ENCODE measurements around the gene ZNRF2.
"Not testable (repeated sequence)": the region's sequence is repeated elsewhere in the genome, so short reads cannot be mapped to it uniquely, and the experiment has no call there.

Gene ZNRF2

DNA sequence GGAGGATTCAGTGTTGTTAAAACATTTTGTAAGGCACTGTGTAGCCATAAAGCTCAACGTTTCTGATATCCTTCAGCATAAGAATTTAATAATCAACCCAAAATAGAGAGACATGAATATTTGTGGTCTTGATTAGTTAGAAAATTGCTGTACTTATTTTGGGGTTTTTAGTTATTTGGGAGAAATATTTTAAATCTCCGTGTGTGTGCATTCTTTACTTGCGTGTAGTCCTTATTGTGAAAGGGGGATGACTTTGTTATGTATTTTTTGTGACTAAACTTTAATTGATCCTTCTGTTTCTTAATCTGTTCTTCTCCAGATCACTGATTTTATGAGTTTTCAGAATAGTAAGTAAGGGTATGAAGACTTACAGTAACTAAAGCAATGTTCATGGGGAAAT is 81.2 kb downstream of the ZNRF2 start:
- peak; percentile 0 for DNase-seq

DNA sequence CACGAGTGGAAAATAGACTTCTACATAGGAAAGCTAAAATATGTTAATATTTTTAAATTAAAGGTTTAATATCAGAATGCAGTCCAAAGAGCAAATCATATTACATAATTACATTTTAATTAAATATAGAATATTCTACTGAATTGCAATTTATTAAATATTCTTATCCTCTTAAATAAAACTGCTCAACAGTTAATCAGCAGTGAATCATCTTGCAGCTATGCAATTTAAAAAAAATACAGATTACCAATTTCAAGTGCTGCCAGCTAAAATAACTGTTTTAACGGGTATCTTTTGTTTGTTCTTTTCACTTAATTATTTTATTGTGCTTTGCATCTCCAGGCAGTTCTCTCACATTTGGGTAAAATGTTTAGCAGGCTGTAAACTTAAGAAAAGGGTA is 82.2 kb downstream of the ZNRF2 start:
- peak; percentile 12 for DNase-seq

- DNase-seq: peak; percentile 0
These were observed 83.2 kb downstream of the ZNRF2 start for GRCh38 chr7:30367561-30367960.

GRCh38 chr7:30369879-30370278 is 85.5 kb downstream of the ZNRF2 start:
- peak; percentile 1 for DNase-seq

GRCh38 chr7:30371321-30371720 is 86.9 kb downstream of the ZNRF2 start:
- DNase-seq: no peak

- DNase-seq: no peak
These were observed 93.9 kb downstream of the ZNRF2 start for GRCh38 chr7:30378275-30378674.

DNA sequence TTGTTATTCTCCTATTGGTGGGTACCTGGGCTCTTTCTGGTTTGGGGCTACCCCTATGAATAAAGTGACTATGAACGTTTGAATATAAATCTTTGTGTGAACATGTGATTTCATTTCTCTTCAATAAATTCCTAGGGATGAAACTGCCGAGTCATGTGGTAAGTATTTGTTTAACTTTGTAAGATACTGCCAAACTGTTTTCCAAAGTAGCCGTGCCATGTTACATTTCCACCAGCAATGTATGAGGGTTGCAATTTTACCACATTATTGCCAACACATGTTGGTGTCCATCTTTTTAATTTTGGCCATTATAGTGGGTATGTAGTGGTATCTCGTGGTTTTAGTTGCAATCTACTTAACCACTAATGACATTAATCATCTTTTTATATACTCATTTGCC is 94.7 kb downstream of the ZNRF2 start:
- no peak for DNase-seq

DNA sequence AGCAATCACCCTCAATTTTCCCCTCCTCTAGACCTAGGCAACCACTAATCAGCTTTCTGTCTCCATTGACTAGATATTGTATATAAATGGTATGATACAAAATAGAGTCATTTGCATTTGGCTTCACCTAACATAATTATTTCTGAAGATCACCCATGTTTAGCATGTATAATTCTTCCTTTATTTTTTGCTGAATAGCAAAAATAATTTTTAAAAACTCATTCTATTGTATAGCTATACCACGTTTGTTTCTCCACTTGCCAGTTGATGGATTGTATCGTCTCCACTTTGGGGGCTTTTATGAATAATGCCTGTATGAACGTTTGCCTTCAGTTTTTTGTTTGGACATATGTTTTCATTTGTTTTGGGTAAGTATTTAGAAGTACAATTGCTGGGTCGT is 95.3 kb downstream of the ZNRF2 start:
- DNase-seq: no peak

- no peak for DNase-seq
These were observed 95.9 kb downstream of the ZNRF2 start for GRCh38 chr7:30380294-30380693.

DNA sequence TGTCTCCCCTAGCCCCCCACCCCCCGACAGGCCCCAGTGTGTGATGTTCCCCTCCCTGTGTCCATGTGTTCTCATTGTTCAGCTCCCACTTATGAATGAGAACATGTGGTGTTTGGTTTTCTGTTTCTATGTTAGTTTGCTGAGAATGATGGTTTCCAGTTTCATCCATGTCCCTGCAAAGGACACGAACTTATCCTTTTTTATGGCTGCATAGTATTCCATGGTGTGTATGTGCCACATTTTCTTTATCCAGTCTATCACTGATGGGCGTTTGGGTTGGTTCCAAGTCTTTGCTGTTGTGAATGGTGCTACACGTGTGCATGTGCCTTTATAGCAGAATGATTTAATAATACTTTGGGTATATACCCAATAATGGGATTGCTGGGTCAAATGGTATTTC is 96.4 kb downstream of the ZNRF2 start:
- not testable (repeated sequence) for DNase-seq

GRCh38 chr7:30382607-30383006 is 98.2 kb downstream of the ZNRF2 start:
- no peak for DNase-seq

GRCh38 chr7:30389791-30390190 is 105.4 kb downstream of the ZNRF2 start:
- no peak for DNase-seq

GRCh38 chr7:30390736-30391636 is 106.6 kb downstream of the ZNRF2 start:
- no peak for DNase-seq

DNA sequence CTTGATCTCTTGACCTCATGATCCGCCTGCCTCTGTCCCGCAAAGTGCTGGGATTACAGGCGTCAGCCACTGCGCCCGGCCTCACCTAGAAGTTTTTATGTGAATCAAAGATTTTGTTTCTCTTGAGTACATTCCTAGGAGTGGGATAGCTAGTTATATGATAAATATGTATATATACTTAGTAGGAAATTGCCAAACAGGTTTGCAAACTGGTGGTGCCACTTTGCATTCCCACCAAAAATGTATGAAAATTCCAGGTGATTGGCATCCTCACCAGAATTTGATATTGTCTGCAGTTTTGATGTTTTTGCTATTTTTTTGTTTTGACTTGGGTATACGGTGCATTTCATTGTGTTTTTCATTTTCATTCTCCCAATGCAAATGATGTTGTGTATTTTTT is 107.4 kb downstream of the ZNRF2 start:
- no peak for DNase-seq

DNA sequence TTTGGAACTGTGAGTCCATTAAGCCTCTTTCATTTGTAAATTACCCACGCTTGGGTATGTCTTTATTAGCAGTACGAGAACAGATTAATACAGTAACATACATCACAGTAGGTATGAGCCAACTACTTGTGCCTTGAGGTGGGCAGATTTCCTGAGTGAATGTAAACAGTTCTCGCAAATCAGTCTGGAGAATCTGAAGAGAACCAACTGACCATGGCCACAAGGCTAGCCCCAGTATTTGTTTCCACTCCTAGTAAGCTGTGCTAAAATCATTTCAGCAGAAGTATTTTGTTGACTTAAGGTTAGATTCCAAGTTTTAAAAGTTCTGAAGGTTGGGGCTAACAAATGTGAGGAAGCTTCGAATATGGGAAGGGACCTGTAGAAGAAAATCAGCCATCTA is 111.3 kb downstream of the ZNRF2 start:
- DNase-seq: no peak

DNA sequence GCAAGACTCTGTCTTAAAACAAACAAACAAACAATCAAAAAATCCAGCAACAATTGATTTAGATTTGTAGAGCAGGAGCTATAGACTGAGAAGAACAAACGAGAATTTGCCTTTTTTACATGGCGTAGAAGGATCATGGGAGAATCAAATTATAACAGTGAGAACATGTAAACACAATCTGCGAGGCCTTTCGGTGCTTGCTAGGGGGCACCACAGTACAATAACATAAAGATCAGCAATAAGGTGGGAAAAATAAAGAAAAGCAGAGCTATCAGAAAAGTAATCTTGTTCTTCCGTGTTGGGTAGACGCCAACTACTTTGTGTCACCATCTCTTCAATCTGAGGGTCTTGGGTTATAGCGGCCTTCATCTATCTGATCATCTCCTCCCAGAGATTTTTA is 112.0 kb downstream of the ZNRF2 start:
- no peak for DNase-seq

- no peak for DNase-seq
These were observed 119.1 kb downstream of the ZNRF2 start for GRCh38 chr7:30403477-30403876.

GRCh38 chr7:30405179-30405578 is 120.8 kb downstream of the ZNRF2 start:
- DNase-seq: no peak

DNA sequence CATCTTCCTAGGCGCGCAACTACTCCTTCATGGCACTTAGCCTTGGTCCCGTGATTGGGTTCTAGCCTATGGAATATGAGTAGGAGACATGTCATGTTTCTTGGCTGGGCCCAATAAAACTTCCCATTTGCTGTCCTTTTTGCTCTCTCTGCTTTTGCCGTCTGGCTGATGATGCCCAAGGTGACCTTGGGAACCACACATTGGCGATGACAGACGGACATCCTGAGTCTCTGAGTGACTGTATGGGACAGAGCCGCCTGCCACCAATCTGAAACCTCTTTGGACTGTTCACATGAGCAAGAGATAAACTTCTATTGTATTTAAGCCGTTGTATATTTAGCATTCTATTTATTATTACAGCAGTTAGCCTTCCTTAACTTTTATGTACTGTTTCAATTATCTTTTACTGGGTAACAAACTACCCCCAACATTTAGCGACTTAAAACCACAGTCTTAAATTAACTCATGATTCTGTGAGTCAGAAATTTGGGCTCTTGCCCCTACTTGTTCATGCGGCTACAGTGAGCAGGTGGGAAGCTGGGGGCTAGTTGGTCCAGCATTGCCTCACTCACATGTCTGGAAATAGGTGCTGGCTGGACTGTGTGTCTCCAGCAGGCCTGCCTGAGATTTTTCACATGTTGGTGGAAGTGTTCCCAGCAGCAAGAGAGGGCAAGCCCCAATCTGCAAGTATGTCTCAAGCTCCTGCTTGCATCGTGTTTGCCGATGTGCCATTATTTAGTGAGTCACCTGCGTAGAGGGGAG is 122.4 kb downstream of the ZNRF2 start:
- DNase-seq: no peak

GRCh38 chr7:30411173-30411572 is 126.8 kb downstream of the ZNRF2 start:
- no peak for DNase-seq

GRCh38 chr7:30411897-30412296 is 127.5 kb downstream of the ZNRF2 start:
- DNase-seq: no peak

GRCh38 chr7:30412782-30413504 is 128.5 kb downstream of the ZNRF2 start:
- DNase-seq: peak; percentile 68

GRCh38 chr7:30413864-30414263 is 129.5 kb downstream of the ZNRF2 start:
- no peak for DNase-seq
